HS-27A (cell line): Measurements from ENCODE around the gene PYGO2.

Experiments used
- DNase-seq: peaks from one replicate; pipeline ENCODE4 v3.0.0-alpha.2; 2012; ENCODE audit warnings: low read depth, missing footprints

The PYGO2 gene

GRCh38 chr1:154941333-154942013 lies 20.1 kb downstream of the PYGO2 start:
- DNase-seq, result no peak

DNA sequence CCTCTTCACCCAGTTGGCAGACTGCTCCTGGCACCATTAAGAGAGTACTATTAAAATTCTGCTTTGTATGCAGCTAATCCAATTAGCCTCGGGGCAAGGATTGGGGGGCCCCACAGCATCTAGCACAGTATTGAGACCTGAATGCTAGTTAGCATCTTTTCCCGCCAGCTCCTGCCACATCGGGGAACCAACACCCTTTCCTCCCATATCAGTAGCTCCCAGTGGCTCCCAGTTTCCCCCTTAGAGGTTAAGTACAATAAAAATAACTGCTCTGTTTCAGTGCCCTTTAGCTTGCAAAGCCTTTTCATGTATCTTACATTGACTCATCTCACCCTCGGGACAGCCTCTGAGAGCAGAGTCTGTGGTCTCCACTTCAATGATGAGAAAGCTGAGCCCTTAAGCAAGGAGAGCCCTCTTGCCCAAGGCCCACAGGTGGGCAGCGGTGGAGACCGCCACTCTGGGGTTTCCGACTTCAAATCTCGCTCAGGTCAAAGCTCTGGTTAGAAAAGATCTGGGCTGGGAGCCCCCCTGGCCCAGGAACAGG lies 20.9 kb downstream of the PYGO2 start:
- DNase-seq, result no peak

GRCh38 chr1:154940213-154940560 lies 21.4 kb downstream of the PYGO2 start:
- DNase-seq, result no peak

GRCh38 chr1:154938604-154939399 lies 22.8 kb downstream of the PYGO2 start:
- DNase-seq, result no peak

DNA sequence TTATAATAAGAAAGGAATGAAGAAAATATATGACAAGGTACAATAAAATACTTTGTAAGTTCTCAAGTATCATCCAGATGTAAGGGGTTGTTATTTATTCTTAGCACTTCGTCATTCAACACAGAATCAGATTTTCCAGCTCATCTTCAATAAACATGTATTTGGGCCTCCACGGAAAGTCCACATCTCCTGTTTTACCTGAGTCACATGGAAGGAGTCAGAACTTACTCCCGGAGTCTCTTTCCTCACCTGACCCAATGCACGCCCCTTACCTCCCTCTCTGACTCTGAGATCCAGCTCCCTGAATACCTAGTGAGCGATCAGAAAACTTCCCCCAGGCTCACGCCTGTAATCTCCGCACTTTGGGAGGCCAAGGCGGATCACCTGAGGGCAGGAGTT lies 23.6 kb downstream of the PYGO2 start:
- no peak for DNase-seq

DNA sequence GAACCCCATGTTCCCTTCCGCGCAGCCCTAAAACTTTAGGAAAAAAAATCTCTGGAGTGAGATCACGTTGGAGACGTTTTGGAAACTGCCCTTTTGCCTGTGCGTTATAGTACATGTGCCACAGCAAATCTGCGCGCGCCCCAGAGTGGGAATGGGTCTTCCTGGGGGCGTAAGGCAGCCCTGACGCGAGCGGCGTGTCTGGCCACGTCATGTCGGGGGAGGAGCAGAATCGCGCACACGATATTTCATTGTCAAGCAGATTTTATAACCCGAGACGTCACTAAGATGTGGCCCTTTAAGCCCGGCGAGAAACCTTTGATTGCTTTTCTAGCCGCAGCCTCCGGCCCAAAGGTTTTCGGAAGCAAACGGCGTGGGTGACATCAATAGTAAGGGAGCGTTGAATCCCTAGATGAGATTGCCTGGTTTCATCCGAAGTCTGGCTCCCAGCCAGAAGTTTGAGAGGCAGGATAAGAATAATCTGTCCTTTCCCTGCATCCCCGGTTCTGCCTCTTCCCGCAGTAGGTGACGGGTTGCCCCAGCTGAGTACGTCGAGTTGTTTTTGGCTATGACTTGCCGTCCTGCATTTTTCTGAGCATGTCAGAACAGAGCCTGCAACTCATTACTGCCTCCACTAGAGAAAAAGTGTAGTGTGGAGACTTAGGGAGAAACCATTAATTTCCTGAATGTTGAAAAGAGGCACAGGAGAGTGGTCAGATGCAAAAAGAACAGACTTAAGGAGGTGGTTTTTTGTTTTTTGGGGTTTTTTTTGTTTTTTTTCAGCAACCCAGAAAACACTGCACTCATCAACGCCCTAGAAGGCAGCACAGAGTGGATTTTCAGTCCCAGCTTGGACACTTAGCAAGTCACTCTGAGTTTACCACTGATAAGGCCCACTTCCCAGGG lies 24.2 kb downstream of the PYGO2 start:
- DNase-seq, result peak; percentile 80

DNA sequence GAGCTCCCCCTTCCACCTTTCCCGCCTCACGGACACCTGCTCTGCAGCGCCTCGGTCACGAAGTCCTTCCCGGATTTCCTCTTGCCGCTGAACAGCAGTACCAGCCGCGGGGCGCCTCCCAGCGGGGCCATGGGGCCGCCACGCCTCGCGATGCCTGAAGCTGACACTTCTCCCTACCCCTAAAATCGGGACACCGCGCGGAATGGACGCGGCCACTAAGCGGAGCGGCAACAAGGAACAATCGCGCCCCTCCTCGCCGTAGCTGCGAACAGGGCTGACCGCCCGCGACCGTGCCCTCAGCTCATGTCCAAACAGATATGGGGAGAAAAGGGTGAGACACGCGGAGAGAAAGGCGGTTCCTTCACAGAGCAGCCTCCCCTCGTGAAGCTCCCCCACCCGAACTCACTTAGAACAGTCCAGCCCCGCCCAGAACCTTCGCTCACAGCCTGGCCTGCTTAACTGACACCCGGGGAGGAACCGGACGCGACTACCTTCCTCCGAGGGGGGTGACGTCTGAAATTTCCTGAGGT lies 25.0 kb downstream of the PYGO2 start, which contains the start of gene PMVK:
TSS of gene PMVK (minus strand) at position 165 of the 530 bp plus-strand sequence. CDS start at position 131, 34 bp downstream.
- peak; percentile 88 for DNase-seq

DNA sequence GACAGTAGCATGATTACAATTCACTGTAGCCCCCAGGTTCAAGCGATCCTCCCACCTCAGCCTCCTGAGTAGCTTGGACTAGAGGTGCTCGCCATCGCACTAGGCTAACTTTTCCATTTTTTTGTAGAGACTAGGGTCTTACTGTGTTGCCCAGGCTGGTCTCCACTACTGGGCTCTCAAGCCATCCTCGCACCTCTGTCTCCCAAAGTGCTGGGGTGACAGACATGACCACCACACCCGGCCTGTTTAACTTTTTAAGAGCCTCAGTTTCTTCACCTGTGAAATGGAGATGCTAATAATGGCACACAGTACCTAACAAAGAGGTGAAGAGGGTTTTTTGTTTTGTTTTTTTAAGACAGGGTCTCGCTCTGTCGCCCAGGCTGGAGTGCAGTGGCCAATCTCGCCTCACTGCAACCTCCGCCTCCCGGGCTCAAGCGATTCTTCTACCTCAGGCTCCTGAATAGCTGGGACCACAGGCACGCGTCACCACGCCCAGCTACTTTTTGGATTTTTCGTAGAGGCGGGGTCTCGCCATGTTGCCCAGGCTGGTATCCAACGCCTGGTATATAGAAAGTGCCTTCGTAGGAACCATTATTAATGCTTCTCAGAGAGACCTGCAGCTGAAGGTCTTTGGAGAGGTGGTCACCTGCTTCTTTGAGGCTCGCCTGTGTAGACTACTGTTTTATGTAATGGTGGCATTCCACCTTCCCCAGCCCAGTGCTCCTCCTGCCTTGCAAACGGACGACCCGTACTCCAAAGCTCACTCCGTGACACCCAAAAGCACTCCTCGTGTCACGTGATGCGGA lies 25.6 kb downstream of the PYGO2 start:
- DNase-seq, result no peak

- no peak for DNase-seq
Observed at GRCh38 chr1:154934358-154934948, 27.1 kb downstream of the PYGO2 start.

- DNase-seq, result no peak
Observed at GRCh38 chr1:154931940-154932487, 29.6 kb downstream of the PYGO2 start.

- DNase-seq, result no peak
Observed at GRCh38 chr1:154926201-154926600, 35.4 kb downstream of the PYGO2 start.

GRCh38 chr1:154925335-154926170 lies 36.0 kb downstream of the PYGO2 start:
- DNase-seq, result no peak

- DNase-seq, result no peak
Observed at GRCh38 chr1:154923695-154924094, 37.9 kb downstream of the PYGO2 start.

DNA sequence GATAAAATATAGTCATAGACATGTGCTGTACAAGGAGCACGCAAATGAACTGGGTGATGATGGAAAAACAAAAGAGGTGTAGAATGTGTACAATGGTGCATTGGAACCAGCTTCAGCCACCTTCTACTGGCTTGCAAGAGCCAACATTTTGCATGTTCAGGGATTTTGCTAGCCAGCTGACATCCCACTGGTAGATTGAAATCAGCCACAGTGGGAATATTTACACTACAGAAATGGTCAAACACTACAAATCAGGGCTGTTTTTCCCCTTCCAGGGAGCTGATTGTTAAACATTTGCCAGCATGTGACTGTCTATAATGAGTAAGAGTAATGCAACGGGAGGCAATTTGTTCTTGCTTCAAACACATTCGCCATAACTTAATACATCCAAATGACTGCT lies 48.3 kb downstream of the PYGO2 start:
- no peak for DNase-seq

- DNase-seq, result no peak
Observed at GRCh38 chr1:154912755-154913154, 48.8 kb downstream of the PYGO2 start.

DNA sequence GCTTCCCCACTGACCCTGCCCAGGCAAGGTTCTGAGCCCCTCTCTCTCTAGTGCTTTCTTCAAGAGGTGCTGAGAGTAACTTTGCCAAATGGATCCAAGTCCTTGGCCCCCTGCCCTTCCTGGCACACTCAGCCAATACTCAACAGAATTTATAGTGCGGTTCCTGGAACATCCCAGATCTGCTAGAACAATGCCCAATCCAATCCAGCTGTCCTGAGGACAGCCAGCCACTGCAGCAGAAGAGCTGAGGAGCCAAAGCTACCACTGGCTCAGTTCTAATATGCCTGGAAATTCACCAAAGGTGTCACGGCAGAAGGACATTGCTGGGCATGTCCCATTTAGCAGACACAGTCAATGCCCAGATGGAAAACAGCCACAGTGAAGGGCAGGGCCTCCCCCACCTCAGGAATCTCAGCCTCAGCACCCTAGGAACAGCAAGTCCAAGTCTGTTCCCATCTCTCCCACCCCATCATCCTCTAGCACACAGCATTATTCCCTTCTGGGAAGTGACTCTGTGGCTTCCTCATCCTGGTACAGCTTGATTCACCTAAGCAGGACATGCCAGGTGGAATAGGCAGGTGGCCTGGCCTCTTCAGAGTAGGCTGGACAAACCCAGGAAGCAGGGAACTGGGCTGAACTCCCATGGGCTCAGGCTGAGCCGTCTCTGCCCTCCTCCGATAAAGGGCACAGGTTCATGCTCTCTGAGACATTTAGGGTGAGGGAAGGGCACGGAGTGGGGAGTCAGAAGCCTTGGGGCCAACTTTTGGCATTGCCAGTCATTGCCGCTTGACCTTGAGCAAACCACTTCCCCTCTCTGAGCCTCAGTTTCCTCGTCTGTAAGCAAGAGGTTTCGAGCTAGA lies 49.7 kb downstream of the PYGO2 start:
- DNase-seq, result no peak

- DNase-seq, result no peak
Observed at GRCh38 chr1:154910851-154911250, 50.7 kb downstream of the PYGO2 start.

DNA sequence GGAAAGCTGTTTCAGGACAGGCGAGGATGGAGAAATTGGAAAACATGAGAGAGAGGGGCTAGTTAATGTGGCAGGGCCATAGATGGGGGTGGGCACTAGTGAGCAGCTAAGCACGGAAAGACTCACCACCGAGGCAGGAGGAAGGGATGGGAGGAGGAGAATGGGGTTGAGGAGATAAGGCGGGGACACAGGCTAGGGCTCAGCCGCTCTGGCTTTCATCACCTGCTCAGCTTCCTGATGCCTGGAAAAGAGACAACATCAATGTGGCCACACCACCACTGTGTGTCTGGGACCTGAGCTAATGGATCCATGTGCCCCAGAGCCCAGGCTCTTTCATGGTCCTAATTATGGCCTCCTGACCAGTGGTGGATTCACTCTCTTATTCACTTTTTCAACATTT lies 52.6 kb downstream of the PYGO2 start:
- no peak for DNase-seq
